PC-3 (cell line): Measurements from ENCODE around the gene HLTF. TPM values are rescaled to one million over a fixed set of nuclear protein-coding genes. Genes with fewer than 3 reads are reported as not detected.
"Not testable (repeated sequence)": the region's sequence is repeated elsewhere in the genome, so short reads cannot be mapped to it uniquely, and the experiment has no call there.

Experiments
- ATAC-seq: fragments of 200-7000 bp; cut with Tn5 transposase; 2 replicates; pipeline ENCODE4 v1.9.1; 2020; ENCODE audit warnings: mild to moderate bottlenecking, moderate library complexity
- BruUV-seq: library from RNA; stranded (reverse); fragments of 400-500 nt; replicated peaks from 2 replicates; lab custom pipeline; 2021; lab: Mats Ljungman, UMichigan
- CTCF ChIA-PET: fragments of 300-600 bp; sonication (Branson Sonifier 250); formaldehyde crosslinking; loops from one replicate; lab custom pipeline; 2022; ENCODE audit warnings: antibody characterized with exemption; lab: Charles Lee
- POLR2A ChIA-PET: fragments of 300-600 bp; sonication (Branson Sonifier 250); formaldehyde crosslinking; loops from one replicate; lab custom pipeline; 2022; ENCODE audit warnings: antibody characterized with exemption; ENCODE audit not compliant: unreplicated experiment; lab: Charles Lee
- DNase-seq: peaks from one replicate; pipeline ENCODE4 v3.0.0-alpha.2; 2015
- H2AFZ ChIP-seq: fragments of 300-600 bp; sonication (generic); 2 replicates; pipeline ENCODE4 v1.6.0; 2016; ENCODE audit warnings: antibody characterized with exemption, low read length
- H3F3A ChIP-seq: fragments of 300-600 bp; sonication (generic); one replicate; pipeline ENCODE4 v1.6.0; 2017; ENCODE audit warnings: antibody characterized with exemption, low read length, control low read depth, mild to moderate bottlenecking; ENCODE audit not compliant: unreplicated experiment
- H3K27ac ChIP-seq: fragments of 300-600 bp; sonication (generic); 2 replicates; pipeline ENCODE4 v1.5.1; 2016; ENCODE audit warnings: mild to moderate bottlenecking, low read length
- H3K27me3 ChIP-seq: fragments of 300-600 bp; sonication (generic); 2 replicates; pipeline ENCODE4 v1.6.1; 2016; ENCODE audit warnings: low read length, mixed read lengths
- H3K36me3 ChIP-seq: fragments of 300-600 bp; sonication (generic); 2 replicates; pipeline ENCODE4 v1.6.1; 2016; ENCODE audit warnings: low read depth, mixed run types, low read length, mixed read lengths
- H3K4me1 ChIP-seq: fragments of 300-600 bp; sonication (generic); 2 replicates; pipeline ENCODE4 v1.5.1; 2016; ENCODE audit warnings: low read length; ENCODE audit not compliant: insufficient read depth
- H3K4me2 ChIP-seq: fragments of 300-600 bp; sonication (generic); 2 replicates; pipeline ENCODE4 v1.6.0; 2016; ENCODE audit warnings: low read length
- H3K4me3 ChIP-seq: fragments of 300-600 bp; sonication (generic); 2 replicates; pipeline ENCODE4 v1.5.1; 2016; ENCODE audit warnings: mild to moderate bottlenecking, low read length, mixed read lengths
- H3K79me2 ChIP-seq: fragments of 300-600 bp; sonication (generic); 2 replicates; pipeline ENCODE4 v1.6.1; 2017; ENCODE audit warnings: low read length, mixed read lengths
- H3K9ac ChIP-seq: fragments of 300-600 bp; sonication (generic); 2 replicates; pipeline ENCODE4 v1.6.0; 2016; ENCODE audit warnings: mild to moderate bottlenecking, low read length
- H3K9me2 ChIP-seq: fragments of 300-600 bp; sonication (generic); replicated peaks from 2 replicates; pipeline ENCODE4 v1.6.1; 2016; ENCODE audit warnings: mixed run types, low read length, mixed read lengths
- H3K9me3 ChIP-seq: fragments of 300-600 bp; sonication (generic); 2 replicates; pipeline ENCODE4 v1.6.1; 2016; ENCODE audit warnings: low read length, mixed read lengths
- H4K20me1 ChIP-seq: fragments of 300-600 bp; sonication (generic); 2 replicates; pipeline ENCODE4 v1.6.1; 2016; ENCODE audit warnings: low read length, mixed read lengths
- CTCF ChIP-seq: fragments of 300-600 bp; sonication (generic); conservative IDR thresholded peaks from 2 replicates; pipeline ENCODE4 v1.5.1; 2017; ENCODE audit warnings: antibody characterized with exemption, low read depth, mild to moderate bottlenecking, low read length
- EZH2 ChIP-seq: fragments of 300-600 bp; sonication (generic); IDR thresholded peaks from one replicate; pipeline ENCODE4 v1.6.1; 2017; ENCODE audit warnings: antibody characterized with exemption, mild to moderate bottlenecking, low read length; ENCODE audit not compliant: unreplicated experiment
- EZH2phosphoT487 ChIP-seq: fragments of 300-600 bp; sonication (generic); IDR thresholded peaks from 2 replicates; pipeline ENCODE4 v1.6.1; 2018; ENCODE audit warnings: mild to moderate bottlenecking, antibody characterized with exemption, low read length, borderline replicate concordance
- intact Hi-C: fragments of 100-400 bp; cut with micrococcal nuclease; formaldehyde crosslinking; loops from 2 replicates; pipeline ENCODE4 v1.9.0; 2023
- total RNA-seq: library from RNA; depleted of rRNA; stranded (reverse); fragments of >200 nt; gene quantifications from 2 replicates; pipeline ENCODE4 v1.2.3, GENCODE V29; 2014; rRNA removed

HLTF gene
- total RNA-seq, 1 experiment from 2014 or later: 43.3 TPM

- intact Hi-C loops: loop anchor here (5.0 kb wide), 1 partner anchor 92 kb away; no protein-coding TSS in a partner anchor
- POLR2A ChIA-PET: no interaction called here
- Histone ChIP-seq H3K9me3 (no peaks in the 10 kb centered on the region), H3K4me2 (peak overlapping the region; percentile 91; the same call in 1 of the 2 replicates), H2AFZ (0 out of 2 replicates have a peak overlapping the region, but pooled peaks have one; percentile 84), H3K9ac (no peak overlapping the region), H3K9me2 (no peaks in the 10 kb centered on the region), H3K27ac (no peak overlapping the region), H3K4me3 (no peak overlapping the region), H3F3A (no peaks in the 10 kb centered on the region), H3K79me2 (peaks cover 20% of the 10 kb centered on the region), H4K20me1 (no peaks in the 10 kb centered on the region), H3K36me3 (no peaks in the 10 kb centered on the region), H3K27me3 (no peaks in the 10 kb centered on the region), H3K4me1 (peaks cover 14% of the 10 kb centered on the region)
- TF ChIP-seq EZH2phosphoT487 (no peak), CTCF (no peak), EZH2 (no peak)
- ATAC-seq (no peak), DNase-seq (no peak)
- CTCF ChIA-PET: interaction anchor here (0.6 to 0.8 kb wide), 2 partner anchors 43 to 53 kb away, joined by 3 to 4 read pairs; no protein-coding TSS in a partner anchor
- no TSS peak for BruUV-seq
These were observed 96.1 kb downstream of the HLTF start for GRCh38 chr3:148990236-148990635.

- H3K27me3 ChIP-seq, H3K4me2 ChIP-seq, H3K9me3 ChIP-seq, intact Hi-C loops, BruUV-seq, DNase-seq, H3F3A ChIP-seq, H3K79me2 ChIP-seq, H3K9me2 ChIP-seq, CTCF ChIA-PET, POLR2A ChIA-PET, H3K9ac ChIP-seq, H2AFZ ChIP-seq, H3K27ac ChIP-seq, ATAC-seq, H3K36me3 ChIP-seq, H4K20me1 ChIP-seq, H3K4me3 ChIP-seq: not testable (repeated sequence)
- peaks cover 11% of the 10 kb centered on the region for H3K4me1 ChIP-seq
These were observed 98.8 kb downstream of the HLTF start for GRCh38 chr3:148987551-148987950.

GRCh38 chr3:148981273-148981672 is 105.1 kb downstream of the HLTF start:
- H4K20me1 ChIP-seq: no peaks in the 10 kb centered on the region
- no peaks in the 10 kb centered on the region for H3K9me3 ChIP-seq
- no peaks in the 10 kb centered on the region for H3K4me1 ChIP-seq
- BruUV-seq: no TSS peak
- H3K4me2 ChIP-seq: no peak overlapping the region
- ATAC-seq (no peak), DNase-seq (no peak)
- no peaks in the 10 kb centered on the region for H3K79me2 ChIP-seq
- H3K4me3 ChIP-seq: no peak overlapping the region
- ChIA-PET POLR2A (no interaction called here), CTCF (no interaction called here)
- no peak overlapping the region for H2AFZ ChIP-seq
- no peaks in the 10 kb centered on the region for H3K27me3 ChIP-seq
- no peaks in the 10 kb centered on the region for H3K36me3 ChIP-seq
- intact Hi-C loops: no loop called here
- H3K27ac ChIP-seq: no peak overlapping the region
- TF ChIP-seq EZH2phosphoT487 (no peak), EZH2 (no peak), CTCF (no peak)
- no peaks in the 10 kb centered on the region for H3F3A ChIP-seq
- no peaks in the 10 kb centered on the region for H3K9me2 ChIP-seq
- no peak overlapping the region for H3K9ac ChIP-seq

Other genes starting within 250 kb of the HLTF start
- not detected in 2 replicates for gene CPA3, start 221.2 kb downstream of the HLTF start, total RNA-seq
- 9.9 and 12.0 TPM in 2 replicates for gene GYG1, start 95.0 kb downstream of the HLTF start, total RNA-seq
- 11.3 and 13.9 TPM in 2 replicates for gene HPS3, start 43.1 kb upstream of the HLTF start, total RNA-seq
- gene CP, start 135.3 kb upstream of the HLTF start, total RNA-seq: 0.04 TPM in 1 of 2 replicates, not detected in the other
- 0.06 and 0.40 TPM in 2 replicates for gene TM4SF18, start 247.1 kb upstream of the HLTF start, total RNA-seq